WTC11 (cell line): ENCODE measurements around the gene MMP13. TPM values are rescaled to one million over a fixed set of nuclear protein-coding genes. Genes with fewer than 3 reads are reported as not detected.
A peak's percentile ranks its signal among the peaks of the same experiment; 100 is the strongest.

Experiments
- ATAC-seq: fragments of 200-7000 bp; cut with Tn5 transposase; 2 replicates; pipeline ENCODE4 v1.10.0; 2021; ENCODE audit warnings: mild to moderate bottlenecking, moderate library complexity
- CTCF ChIA-PET: fragments of 300-600 bp; sonication (Branson Sonifier 250); formaldehyde crosslinking; loops from one replicate; lab custom pipeline; 2021; ENCODE audit warnings: antibody characterized with exemption; lab: Charles Lee
- POLR2A ChIA-PET: fragments of 350-600 bp; sonication (Branson Sonifier 250); formaldehyde crosslinking; loops from one replicate; lab custom pipeline; 2021; ENCODE audit warnings: antibody characterized with exemption; lab: Charles Lee
- DNase-seq: peaks from one replicate; pipeline ENCODE4 v3.0.0; 2021; ENCODE audit warnings: low spot score
- H3K27ac Mint-ChIP-seq: 2 replicates; pipeline ENCODE4 v1.8.0; 2021; ENCODE audit warnings: mixed read lengths
- H3K27me3 Mint-ChIP-seq: 2 replicates; pipeline ENCODE4 v1.8.0; 2021; ENCODE audit warnings: low read depth, mild to moderate bottlenecking, moderate library complexity, mixed read lengths
- H3K36me3 Mint-ChIP-seq: 2 replicates; pipeline ENCODE4 v1.8.0; 2021; ENCODE audit warnings: mixed read lengths
- H3K4me1 Mint-ChIP-seq: 2 replicates; pipeline ENCODE4 v1.8.0; 2022; ENCODE audit warnings: mixed read lengths
- H3K4me3 Mint-ChIP-seq: 2 replicates; pipeline ENCODE4 v1.8.0; 2021; ENCODE audit warnings: mild to moderate bottlenecking, moderate library complexity, mixed read lengths
- H3K9me3 Mint-ChIP-seq: 2 replicates; pipeline ENCODE4 v1.8.0; 2021; ENCODE audit warnings: mixed read lengths
- ATF3 ChIP-seq: sonication (generic); formaldehyde crosslinking; conservative IDR thresholded peaks from 2 replicates; pipeline ENCODE4 v1.8.1; 2022; ENCODE audit warnings: mild to moderate bottlenecking, missing genetic modification reagents
- ATF6 ChIP-seq: sonication (generic); formaldehyde crosslinking; IDR thresholded peaks from 2 replicates; pipeline ENCODE4 v1.8.1; 2023; ENCODE audit warnings: mild to moderate bottlenecking, missing genetic modification reagents
- CDX4 ChIP-seq: fragments of 250-450 bp; sonication (Bioruptor Pico); IDR thresholded peaks from 2 replicates; pipeline ENCODE4 v1.9.0; 2021; ENCODE audit warnings: moderate library complexity, mild to moderate bottlenecking, inconsistent platforms, borderline replicate concordance
- GTF2I ChIP-seq: fragments of 250-450 bp; sonication (Bioruptor Pico); conservative IDR thresholded peaks from 2 replicates; pipeline ENCODE4 v1.4.0; 2021; ENCODE audit warnings: mild to moderate bottlenecking
- MLX ChIP-seq: sonication (generic); formaldehyde crosslinking; IDR thresholded peaks from 2 replicates; pipeline ENCODE4 v1.8.1; 2023; ENCODE audit warnings: mild to moderate bottlenecking, missing genetic modification reagents, moderate library complexity
- MYBL2 ChIP-seq: sonication (generic); formaldehyde crosslinking; IDR thresholded peaks from 2 replicates; pipeline ENCODE4 v1.8.1; 2023; ENCODE audit warnings: mild to moderate bottlenecking, moderate library complexity, missing genetic modification reagents
- NR2C2 ChIP-seq: sonication (generic); formaldehyde crosslinking; IDR thresholded peaks from 2 replicates; pipeline ENCODE4 v1.8.0; 2022; ENCODE audit warnings: mild to moderate bottlenecking, missing genetic modification reagents
- TEAD4 ChIP-seq: sonication (generic); formaldehyde crosslinking; IDR thresholded peaks from 2 replicates; pipeline ENCODE4 v1.8.0; 2022; ENCODE audit warnings: mild to moderate bottlenecking, missing genetic modification reagents
- ZBTB21 ChIP-seq: sonication (generic); formaldehyde crosslinking; IDR thresholded peaks from 2 replicates; pipeline ENCODE4 v1.8.1; 2023; ENCODE audit warnings: mild to moderate bottlenecking, missing genetic modification reagents, borderline replicate concordance
- ZNF232 ChIP-seq: sonication (generic); formaldehyde crosslinking; IDR thresholded peaks from 2 replicates; pipeline ENCODE4 v1.8.0; 2022; ENCODE audit warnings: mild to moderate bottlenecking, missing genetic modification reagents
- ZNF423 ChIP-seq: fragments of 250-450 bp; sonication (Bioruptor Pico); IDR thresholded peaks from 2 replicates; pipeline ENCODE4 v2.1.2; 2022; ENCODE audit warnings: mild to moderate bottlenecking, moderate library complexity
- ZNF532 ChIP-seq: fragments of 250-450 bp; sonication (Bioruptor Pico); IDR thresholded peaks from 2 replicates; pipeline ENCODE4 v1.9.0; 2021; ENCODE audit warnings: mild to moderate bottlenecking, borderline replicate concordance
- ZSCAN18 ChIP-seq: fragments of 250-450 bp; sonication (Bioruptor Pico); IDR thresholded peaks from 2 replicates; pipeline ENCODE4 v2.1.2; 2022; ENCODE audit warnings: mild to moderate bottlenecking, moderate library complexity
- total RNA-seq: library from RNA; stranded (reverse); gene quantifications from 3 replicates; pipeline ENCODE4 v1.2.3, GENCODE V29; 2021

MMP13 gene
- total RNA-seq, 1 experiment from 2014 or later = not detected

- Mint-ChIP-seq H3K27ac (no peak overlapping the region), H3K4me1 (0 out of 2 replicates have a peak, but pooled peaks cover 3% of the 10 kb centered on the region), H3K36me3 (no peaks in the 10 kb centered on the region), H3K4me3 (no peak overlapping the region), H3K9me3 (0 out of 2 replicates have a peak, but pooled peaks cover 3% of the 10 kb centered on the region), H3K27me3 (no peaks in the 10 kb centered on the region)
- no peak for DNase-seq
- TF ChIP-seq ZSCAN18 (CRISPR knock-in tag) = no peak
- TF ChIP-seq ATF3 (CRISPR knock-in tag) = no peak
- no peak for TF ChIP-seq NR2C2
- no peak for TF ChIP-seq ZNF232 (CRISPR knock-in tag)
- no peak for TF ChIP-seq ZBTB21 (CRISPR knock-in tag)
- CTCF ChIA-PET = no interaction called here
- POLR2A ChIA-PET = no interaction called here
- ATAC-seq = no peak
These were observed 36.2 kb upstream of the MMP13 start for GRCh38 chr11:102991776-102992175.

GRCh38 chr11:102990145-102990544 lies 34.6 kb upstream of the MMP13 start:
- Mint-ChIP-seq H3K9me3 (0 out of 2 replicates have a peak, but pooled peaks cover 3% of the 10 kb centered on the region), H3K27me3 (no peaks in the 10 kb centered on the region), H3K27ac (no peak overlapping the region), H3K4me1 (0 out of 2 replicates have a peak, but pooled peaks cover 3% of the 10 kb centered on the region), H3K4me3 (no peak overlapping the region), H3K36me3 (no peaks in the 10 kb centered on the region)
- no peak for TF ChIP-seq ZNF423 (CRISPR knock-in tag)
- ChIA-PET CTCF (no interaction called here), POLR2A (no interaction called here)
- ATAC-seq (no peak), DNase-seq (no peak)

GRCh38 chr11:102989379-102990047 lies 34.0 kb upstream of the MMP13 start:
- Mint-ChIP-seq H3K9me3 (0 out of 2 replicates have a peak, but pooled peaks cover 3% of the 10 kb centered on the region), H3K27me3 (no peaks in the 10 kb centered on the region), H3K27ac (no peak overlapping the region), H3K4me1 (0 out of 2 replicates have a peak, but pooled peaks cover 3% of the 10 kb centered on the region), H3K4me3 (no peak overlapping the region), H3K36me3 (no peaks in the 10 kb centered on the region)
- ATAC-seq = peak; percentile 55; the same call in 1 of the 2 replicates
- CTCF ChIA-PET = no interaction called here
- TF ChIP-seq ZNF532 = no peak
- no peak for TF ChIP-seq ATF6 (CRISPR knock-in tag)
- DNase-seq = no peak
- POLR2A ChIA-PET = no interaction called here

GRCh38 chr11:102986815-102987214 lies 31.3 kb upstream of the MMP13 start:
- no peak for DNase-seq
- 0 out of 2 replicates have a peak, but pooled peaks cover 3% of the 10 kb centered on the region for H3K9me3 Mint-ChIP-seq
- ATAC-seq = no peak
- no peaks in the 10 kb centered on the region; the same call in 1 of the 2 replicates for H3K27me3 Mint-ChIP-seq
- ChIA-PET POLR2A (no interaction called here), CTCF (no interaction called here)
- peaks cover 4% of the 10 kb centered on the region for H3K4me1 Mint-ChIP-seq
- H3K36me3 Mint-ChIP-seq = no peaks in the 10 kb centered on the region
- no peak overlapping the region for H3K27ac Mint-ChIP-seq
- H3K4me3 Mint-ChIP-seq = no peak overlapping the region
- TF ChIP-seq ZNF232 (CRISPR knock-in tag) = no peak
- TF ChIP-seq MYBL2 = no peak
- no peak for TF ChIP-seq ZNF532
- no peak for TF ChIP-seq MLX (CRISPR knock-in tag)
- no peak for TF ChIP-seq TEAD4 (CRISPR knock-in tag)
- no peak for TF ChIP-seq CDX4
- TF ChIP-seq GTF2I (CRISPR knock-in tag) = no peak
